Peyer's patch (tissue), 4 donors: ENCODE data around the gene SEMA4D.

Source experiments
- CTCF ChIP-seq, 6 experiments: fragments of 450-650 bp in 4 of 6; fragments of 200-600 bp in 2 of 6; sonication (generic) in 1 of 6; IDR thresholded peaks; one replicate each; pipeline ENCODE4 v1.5.1; 2017 to 2019; ENCODE audit warnings: antibody characterized with exemption in 6 of 6, mild to moderate bottlenecking in 3 of 6, moderate library complexity in 1 of 6
- POLR2A ChIP-seq, 2 donors: fragments of 450-650 bp; IDR thresholded peaks; one replicate each; pipeline ENCODE4 v1.5.1; 2017; ENCODE audit warnings: antibody characterized with exemption in 2 of 2, mild to moderate bottlenecking in 2 of 2, moderate library complexity in 2 of 2

GRCh38 chr9:89491694-89492093 is 6.2 kb downstream of the SEMA4D start:
- TF ChIP-seq CTCF (IDR thresholded peaks at IDR 0.05), result no peak
- TF ChIP-seq POLR2A (IDR thresholded peaks at IDR 0.05), result no peak
